ENCODE measurements around the gene CCDC60.

- TF ChIP-seq POLR2A (IDR thresholded peaks at IDR 0.05; ENCODE audit: low read length) (no peak), GATA1 (IDR thresholded peaks at IDR 0.05; ENCODE audit: low read depth, low read length) (no peak)
These were observed 12.2 kb upstream of the CCDC60 start for GRCh38 chr12:119322301-119322723.
